H1 (cell line): ENCODE results near the gene GNS. TPM values are rescaled to one million over a fixed set of nuclear protein-coding genes. Genes with fewer than 3 reads are reported as not detected.

Experiments used
- CTCF ChIA-PET: fragments of 300-600 bp; sonication (Branson Sonifier 250); formaldehyde crosslinking; loops from one replicate; lab custom pipeline; 2021; ENCODE audit not compliant: partially characterized antibody; lab: Charles Lee
- POLR2A ChIA-PET: fragments of 300-600 bp; sonication (Branson Sonifier 250); formaldehyde crosslinking; loops from one replicate; lab custom pipeline; 2021; ENCODE audit warnings: inconsistent platforms; ENCODE audit not compliant: partially characterized antibody; lab: Charles Lee
- DNase-seq, 2 experiments: peaks; one replicate each; pipeline versions ENCODE4 v3.0.0 to v3.0.0-alpha.2; 2010 to 2022; ENCODE audit warnings: low spot score in 2 of 2, low read depth in 1 of 2, mixed read lengths in 1 of 2
- FAIRE-seq: peaks from 2 replicates; lab custom pipeline; 2011; peaks lifted over from hg19 to GRCh38; lab: Jason Lieb, UNC
- H2AFZ ChIP-seq: 2 replicates; pipeline ENCODE4 v1.8.1; 2012; ENCODE audit warnings: low read length, inconsistent platforms
- H2AK5ac ChIP-seq: 2 replicates; pipeline ENCODE4 v1.6.1; 2013; ENCODE audit warnings: low read depth, low read length
- H2BK120ac ChIP-seq: replicated peaks from 2 replicates; pipeline ENCODE3; 2013; ENCODE audit warnings: low read depth, low read length, inconsistent platforms
- H2BK12ac ChIP-seq: 2 replicates; pipeline ENCODE4 v1.6.1; 2013; ENCODE audit warnings: low read depth, low read length
- H2BK15ac ChIP-seq: 2 replicates; pipeline ENCODE4 v1.6.1; 2013; ENCODE audit warnings: low read length
- H2BK20ac ChIP-seq: 2 replicates; pipeline ENCODE4 v1.6.1; 2013; ENCODE audit warnings: low read length
- H2BK5ac ChIP-seq: 2 replicates; pipeline ENCODE4 v1.6.1; 2013; ENCODE audit warnings: low read depth, low read length
- H3K14ac ChIP-seq: 2 replicates; pipeline ENCODE4 v1.6.1; 2013; ENCODE audit warnings: inconsistent platforms; ENCODE audit not compliant: insufficient read length
- H3K18ac ChIP-seq: 2 replicates; pipeline ENCODE4 v1.6.1; 2013; ENCODE audit warnings: low read length; ENCODE audit errors: extremely low read depth
- H3K23ac ChIP-seq: 2 replicates; pipeline ENCODE4 v1.6.1; 2013; ENCODE audit warnings: inconsistent platforms; ENCODE audit not compliant: insufficient read length
- H3K23me2 ChIP-seq: 2 replicates; pipeline ENCODE4 v1.6.1; 2013; ENCODE audit warnings: low read depth, low read length
- H3K27ac ChIP-seq: 2 replicates; pipeline ENCODE4 v1.6.1; 2011; ENCODE audit warnings: low read depth, low read length, inconsistent platforms
- H3K27me3 ChIP-seq, 4 experiments: replicated peaks in 1 of 4; 1 replicate in 1 of 4; 2 replicates in 3 of 4; pipeline versions ENCODE4 v1.6.1 to v1.8.1; 2011 to 2013; ENCODE audit warnings: low read length in 3 of 4, mild to moderate bottlenecking in 3 of 4, inconsistent platforms in 2 of 4, mixed read lengths in 2 of 4, moderate library complexity in 1 of 4; ENCODE audit not compliant: control insufficient read depth in 3 of 4, insufficient read depth in 3 of 4; ENCODE audit errors: extremely low read depth in 1 of 4
- H3K36me3 ChIP-seq, 4 experiments: 2 replicates each; pipeline versions ENCODE4 v1.6.1 to v1.8.1; 2011 to 2013; ENCODE audit warnings: mild to moderate bottlenecking in 4 of 4, low read length in 3 of 4, moderate library complexity in 2 of 4, control low read depth in 1 of 4, inconsistent platforms in 1 of 4; ENCODE audit not compliant: insufficient read depth in 4 of 4, control insufficient read depth in 2 of 4
- H3K4ac ChIP-seq: replicated peaks from 2 replicates; pipeline ENCODE3; 2013; ENCODE audit warnings: low read length, low read depth, mixed read lengths, inconsistent platforms; ENCODE audit not compliant: insufficient read length
- H3K4me1 ChIP-seq, 4 experiments: replicated peaks in 1 of 4; 1 replicate in 1 of 4; 2 replicates in 3 of 4; pipeline versions ENCODE4 v1.6.1 to v1.8.1; 2011 to 2013; ENCODE audit warnings: low read length in 3 of 4, inconsistent platforms in 2 of 4, mixed read lengths in 1 of 4; ENCODE audit not compliant: insufficient read depth in 4 of 4, control insufficient read depth in 3 of 4
- H3K4me2 ChIP-seq, 2 experiments: 2 replicates each; pipeline versions ENCODE4 v1.6.1 to v1.8.1; 2011 to 2013; ENCODE audit warnings: low read depth in 2 of 2, low read length in 2 of 2, control low read depth in 1 of 2, inconsistent platforms in 1 of 2, mild to moderate bottlenecking in 1 of 2; ENCODE audit not compliant: insufficient read depth in 1 of 2
- H3K4me3 ChIP-seq, 4 experiments: fragments of 200-600, 300-600 bp in 1 of 4; sonication (generic), shearing (Covaris generic), sonication (Bioruptor Twin) in 1 of 4; 2 replicates each; pipeline versions ENCODE4 v1.5.1 to v1.8.1; 2011 to 2016; ENCODE audit warnings: low read length in 4 of 4, low read depth in 3 of 4, control low read depth in 2 of 4, inconsistent platforms in 2 of 4, mild to moderate bottlenecking in 2 of 4, mixed read lengths in 1 of 4, moderate library complexity in 1 of 4; ENCODE audit not compliant: insufficient read depth in 2 of 4; ENCODE audit errors: extremely low read depth in 1 of 4
- H3K56ac ChIP-seq: replicated peaks from 2 replicates; pipeline ENCODE3; 2013; ENCODE audit warnings: low read depth, mild to moderate bottlenecking, mixed read lengths, low read length, inconsistent platforms; ENCODE audit not compliant: insufficient read length
- H3K79me1 ChIP-seq: 2 replicates; pipeline ENCODE4 v1.6.1; 2013; ENCODE audit warnings: low read depth, low read length, control low read depth
- H3K79me2 ChIP-seq, 2 experiments: 2 replicates each; pipeline versions ENCODE4 v1.6.1 to v1.8.1; 2012 to 2013; ENCODE audit warnings: low read length in 2 of 2, mild to moderate bottlenecking in 2 of 2, inconsistent platforms in 1 of 2; ENCODE audit not compliant: insufficient read depth in 2 of 2, control insufficient read depth in 1 of 2
- H3K9ac ChIP-seq, 4 experiments: replicated peaks in 1 of 4; 1 replicate in 1 of 4; 2 replicates in 3 of 4; pipeline versions ENCODE4 v1.6.1 to v1.8.1; 2011 to 2013; ENCODE audit warnings: low read depth in 3 of 4, low read length in 3 of 4, control low read depth in 2 of 4, mild to moderate bottlenecking in 2 of 4, moderate library complexity in 2 of 4, inconsistent platforms in 1 of 4; ENCODE audit errors: extremely low read depth in 1 of 4
- H3K9me3 ChIP-seq, 2 experiments: 2 replicates each; pipeline versions ENCODE4 v1.6.1 to v1.8.1; 2012 to 2013; ENCODE audit warnings: mild to moderate bottlenecking in 2 of 2, moderate library complexity in 2 of 2, control low read depth in 1 of 2, inconsistent platforms in 1 of 2, low read depth in 1 of 2, low read length in 1 of 2, mixed read lengths in 1 of 2; ENCODE audit not compliant: insufficient read depth in 2 of 2
- H4K20me1 ChIP-seq, 2 experiments: replicated peaks in 1 of 2; 2 replicates each; pipeline versions ENCODE3 to v1.8.1; 2011 to 2013; ENCODE audit warnings: inconsistent platforms in 2 of 2, low read length in 2 of 2, mild to moderate bottlenecking in 1 of 2; ENCODE audit not compliant: insufficient read depth in 2 of 2, control insufficient read depth in 1 of 2
- H4K5ac ChIP-seq: 2 replicates; pipeline ENCODE4 v1.6.1; 2013; ENCODE audit warnings: low read length, low read depth, mixed read lengths, inconsistent platforms; ENCODE audit not compliant: insufficient read length
- H4K8ac ChIP-seq: 2 replicates; pipeline ENCODE4 v1.8.0; 2013; ENCODE audit warnings: mild to moderate bottlenecking, moderate library complexity, low read length, inconsistent platforms; ENCODE audit not compliant: insufficient read depth; ENCODE audit errors: extremely low read depth
- H4K91ac ChIP-seq: replicated peaks from 2 replicates; pipeline ENCODE3; 2013; ENCODE audit warnings: low read length, mixed read lengths, inconsistent platforms; ENCODE audit not compliant: insufficient read length
- BCL11A ChIP-seq, 2 experiments: IDR thresholded peaks; one replicate each; pipeline ENCODE4 v1.6.1; 2011; ENCODE audit warnings: low read depth in 2 of 2, low read length in 2 of 2, mild to moderate bottlenecking in 2 of 2
- CTBP2 ChIP-seq: IDR thresholded peaks from 2 replicates; pipeline ENCODE4 v1.7.0; 2011; ENCODE audit warnings: borderline replicate concordance, mild to moderate bottlenecking, moderate library complexity, mixed read lengths, low read length; ENCODE audit not compliant: insufficient read depth, insufficient read length
- E2F6 ChIP-seq: IDR thresholded peaks from 2 replicates; pipeline ENCODE4 v1.6.1; 2012; ENCODE audit warnings: inconsistent platforms
- EGR1 ChIP-seq: IDR thresholded peaks from 2 replicates; pipeline ENCODE4 v1.6.1; 2011; ENCODE audit warnings: low read depth, low read length, borderline replicate concordance
- KDM4A ChIP-seq: IDR thresholded peaks from one replicate; pipeline ENCODE4 v1.7.1; 2012; ENCODE audit warnings: low read depth, mild to moderate bottlenecking, moderate library complexity, low read length, inconsistent platforms; ENCODE audit not compliant: severe bottlenecking
- MAX ChIP-seq: IDR thresholded peaks from 2 replicates; pipeline ENCODE4 v1.6.1; 2012; ENCODE audit warnings: inconsistent platforms
- NRF1 ChIP-seq: IDR thresholded peaks from 2 replicates; pipeline ENCODE4 v1.6.1; 2011; ENCODE audit warnings: mild to moderate bottlenecking, low read depth, low read length, improper control_type of control experiment
- POU5F1 ChIP-seq: IDR thresholded peaks from 2 replicates; pipeline ENCODE4 v1.6.1; 2011; ENCODE audit warnings: low read depth, mild to moderate bottlenecking, low read length, moderate library complexity
- RNF2 ChIP-seq: fragments of 200-900, 300-1000 bp; sonication (generic); IDR thresholded peaks from 2 replicates; pipeline ENCODE4 v1.7.1; 2016; ENCODE audit warnings: borderline replicate concordance, low read depth, mild to moderate bottlenecking, antibody characterized with exemption, low read length; ENCODE audit not compliant: poor library complexity, severe bottlenecking; ENCODE audit errors: missing control alignments
- SUZ12 ChIP-seq: fragments of 200-600 bp; sonication (generic); IDR thresholded peaks from 2 replicates; pipeline ENCODE4 v1.6.1; 2012; ENCODE audit warnings: mild to moderate bottlenecking, inconsistent platforms, low read length, moderate library complexity, mixed read lengths
- TAF1 ChIP-seq: IDR thresholded peaks from 2 replicates; pipeline ENCODE4 v1.6.1; 2011; ENCODE audit warnings: mild to moderate bottlenecking, low read depth, low read length
- USF2 ChIP-seq: IDR thresholded peaks from 2 replicates; pipeline ENCODE4 v1.6.1; 2011; ENCODE audit warnings: low read length, improper control_type of control experiment
- WGBS, 2 experiments: shearing (Covaris generic) in 1 of 2; methylation state at CpG; one replicate each; pipeline versions ENCODE4 v1.1.6 to v1.1.7; 2013 to 2015; ENCODE audit warnings: low lambda C conversion rate in 2 of 2, mixed read lengths in 2 of 2, inconsistent platforms in 1 of 2, low coverage in 1 of 2, missing lambda C conversion rate in 1 of 2; ENCODE audit not compliant: insufficient replicate concordance in 2 of 2, insufficient coverage in 1 of 2, insufficient read length in 1 of 2; ENCODE audit errors: extremely low coverage in 1 of 2, missing lambda C conversion rate in 1 of 2; 5-methylcytosine and 5-hydroxymethylcytosine counted together
- polyA plus RNA-seq, 7 experiments: library from polyadenylated mRNA; depleted of rRNA in 3 of 7; stranded (reverse) in 5 of 7; unstranded in 2 of 7; fragments of >200 nt in 5 of 7; fragments of 200-250 nt in 2 of 7; gene quantifications; 1 replicate in 5 of 7; 2 replicates in 1 of 7; 4 replicates in 1 of 7; pipeline versions ENCODE4 v1.2.1 to v1.2.3, GENCODE V29; 2011 to 2013; ENCODE audit warnings: missing spikeins in 2 of 7, mixed read lengths in 2 of 7
- total RNA-seq: library from RNA; stranded (reverse); fragmentation: NEBNext Ultra II Directional; extraction: Animal tissue kit (Norgen Biotek cat#: 25700); gene quantifications from 2 replicates; pipeline ENCODE4 v1.2.1, GENCODE V29; 2021

The GNS gene
- total and polyA plus RNA-seq, 2 of the 8 experiments (the other 6 are each of a cell fraction or from before 2014, with no cell fraction given) = 16.0 to 28.5 TPM

GRCh38 chr12:64800640-64801039, 41.4 kb upstream of the GNS start:
- Histone ChIP-seq H2BK15ac (no peak overlapping the region), H3K9me3 (no peaks in the 10 kb centered on the region), H4K20me1 (no peaks in the 10 kb centered on the region), H3K56ac (no peak overlapping the region), H3K9ac (no peak overlapping the region), H3K4me2 (no peak overlapping the region), H2BK5ac (no peak overlapping the region), H3K27ac (no peak overlapping the region), H4K91ac (no peak overlapping the region), H3K4me1 (no peaks in the 10 kb centered on the region), H3K23me2 (peaks cover 1% of the 10 kb centered on the region; the same call in 1 of the 2 replicates), H3K23ac (no peak overlapping the region), H3K4ac (no peak overlapping the region), H2BK12ac (no peak overlapping the region), H2BK20ac (no peak overlapping the region), H3K4me3 (no peak overlapping the region), H4K5ac (no peak overlapping the region), H2AK5ac (no peak overlapping the region), H2BK120ac (no peak overlapping the region), H3K14ac (no peak overlapping the region), H3K79me2 (no peaks in the 10 kb centered on the region), H3K36me3 (no peaks in the 10 kb centered on the region), H4K8ac (no peak overlapping the region), H3K79me1 (no peaks in the 10 kb centered on the region; the same call in 1 of the 2 replicates), H3K27me3 (no peaks in the 10 kb centered on the region), H2AFZ (no peak overlapping the region), H3K18ac (no peak overlapping the region)
- DNase-seq (no peak), FAIRE-seq (no peak)
- WGBS, 2 experiments = 85% methylated on average over 5 of the region's 5 CpGs; no CpG with 5 or more reads in 1 of the 2 experiments
- CTCF ChIA-PET = interaction anchor here (1.1 to 4.8 kb wide), 24 partner anchors 8 to 500 kb away, joined by 3 to 29 read pairs (median 12); partner anchors contain the start of genes GNS, TBC1D30 and WIF1
- POLR2A ChIA-PET = no interaction called here
- no peak for TF ChIP-seq NRF1
- no peak for TF ChIP-seq TAF1
- TF ChIP-seq POU5F1 = no peak
- TF ChIP-seq CTBP2 = no peak
- TF ChIP-seq SUZ12 = no peak
- no peak for TF ChIP-seq USF2
- TF ChIP-seq RNF2 = no peak
- TF ChIP-seq KDM4A = no peak
- TF ChIP-seq BCL11A (IDR thresholded peaks at IDR 0.05; ENCODE audit: low read depth in 2 of 2, low read length in 2 of 2) = no peak
- TF ChIP-seq EGR1 = no peak
- TF ChIP-seq E2F6 = no peak
- no peak for TF ChIP-seq MAX
